Mesothelial cell of epicardium (in vitro differentiated cells): ENCODE results near the gene MT1M. TPM values are rescaled to one million over a fixed set of nuclear protein-coding genes. Genes with fewer than 3 reads are reported as not detected.
A peak's percentile ranks its signal among the peaks of the same experiment; 100 is the strongest.

Experiments used
- DNase-seq, 2 experiments: peaks; one replicate each; pipeline ENCODE4 v3.0.0; 2021; ENCODE audit warnings: low spot score in 2 of 2; ENCODE audit not compliant: unreplicated experiment in 2 of 2
- H3K27ac Mint-ChIP-seq: 2 replicates; pipeline ENCODE4 v1.8.0; 2021; ENCODE audit warnings: mixed read lengths
- H3K27me3 Mint-ChIP-seq: 2 replicates; pipeline ENCODE4 v1.8.0; 2021; ENCODE audit warnings: low read depth, mixed read lengths
- H3K36me3 Mint-ChIP-seq: 2 replicates; pipeline ENCODE4 v1.8.0; 2021; ENCODE audit warnings: mixed read lengths
- H3K4me1 Mint-ChIP-seq: 2 replicates; pipeline ENCODE4 v1.8.0; 2021; ENCODE audit warnings: mixed read lengths
- H3K4me3 Mint-ChIP-seq: 2 replicates; pipeline ENCODE4 v1.8.0; 2021; ENCODE audit warnings: mild to moderate bottlenecking, moderate library complexity, mixed read lengths
- H3K9me3 Mint-ChIP-seq: 2 replicates; pipeline ENCODE4 v1.8.0; 2021; ENCODE audit warnings: mixed read lengths
- CTCF ChIP-seq: fragments of 200-600 bp; sonication (generic); IDR thresholded peaks from one replicate; pipeline ENCODE4 v1.5.0; 2021; ENCODE audit warnings: antibody characterized with exemption; ENCODE audit not compliant: unreplicated experiment
- total RNA-seq: library from RNA; stranded (reverse); gene quantifications from 3 replicates; pipeline ENCODE4 v1.2.1, GENCODE V29; 2021

Gene MT1M
- total RNA-seq, 1 donor from 2014 or later = not detected

GRCh38 chr16:56606476-56607108 is 25.9 kb upstream of the MT1M start:
- Mint-ChIP-seq H3K27ac (peak overlapping the region; percentile 45), H3K36me3 (no peaks in the 10 kb centered on the region), H3K4me1 (peaks cover 42% of the 10 kb centered on the region), H3K27me3 (peaks cover 27% of the 10 kb centered on the region), H3K9me3 (no peaks in the 10 kb centered on the region), H3K4me3 (no peak overlapping the region)
- no peak for TF ChIP-seq CTCF
- DNase-seq = no peak

- Mint-ChIP-seq H3K4me3 (peak overlapping the region; percentile 25), H3K9me3 (no peaks in the 10 kb centered on the region), H3K36me3 (no peaks in the 10 kb centered on the region), H3K27me3 (peaks cover 24% of the 10 kb centered on the region), H3K27ac (peak overlapping the region; percentile 45), H3K4me1 (peaks cover 42% of the 10 kb centered on the region)
- TF ChIP-seq CTCF = no peak
- DNase-seq = no peak
These were observed 25.3 kb upstream of the MT1M start for GRCh38 chr16:56607109-56607618.

GRCh38 chr16:56607675-56608042 is 24.8 kb upstream of the MT1M start:
- Mint-ChIP-seq H3K27ac (peak overlapping the region; percentile 33), H3K27me3 (peaks cover 21% of the 10 kb centered on the region), H3K36me3 (no peaks in the 10 kb centered on the region), H3K4me3 (peak overlapping the region; percentile 56), H3K9me3 (no peaks in the 10 kb centered on the region), H3K4me1 (peaks cover 42% of the 10 kb centered on the region)
- DNase-seq = no peak
- TF ChIP-seq CTCF = no peak

- H3K9me3 Mint-ChIP-seq = no peaks in the 10 kb centered on the region
- no peaks in the 10 kb centered on the region for H3K36me3 Mint-ChIP-seq
- TF ChIP-seq CTCF = no peak
- H3K4me3 Mint-ChIP-seq = peak within 1 kb of the TSS; percentile 71
- H3K27me3 Mint-ChIP-seq = peaks cover 21% of the 10 kb centered on the region
- peak within 1 kb of the TSS; percentile 45 for H3K27ac Mint-ChIP-seq
- DNase-seq = peak; percentile 68 to 79
- H3K4me1 Mint-ChIP-seq = peaks cover 42% of the 10 kb centered on the region
These were observed 24.2 kb upstream of the MT1M start, which contains the start of gene MT2A for GRCh38 chr16:56608043-56608875. Gene MT2A (plus strand): TSS chr16:56608584. CDS start chr16:56608656, 72 bp downstream.

GRCh38 chr16:56608876-56609462 is 23.5 kb upstream of the MT1M start:
- Mint-ChIP-seq H3K4me3 (peak overlapping the region; percentile 71), H3K9me3 (no peaks in the 10 kb centered on the region), H3K36me3 (no peaks in the 10 kb centered on the region), H3K4me1 (peaks cover 42% of the 10 kb centered on the region), H3K27me3 (peaks cover 23% of the 10 kb centered on the region), H3K27ac (no peak overlapping the region)
- no peak for DNase-seq
- no peak for TF ChIP-seq CTCF
